Esophagus (tissue), 2 donors: ENCODE data around the gene C1QTNF8. TPM values are rescaled to one million over a fixed set of nuclear protein-coding genes. Genes with fewer than 3 reads are reported as not detected.

Source experiments
- H3K27ac ChIP-seq, 2 donors: one replicate each; pipeline ENCODE4 v1.5.1; 2013; ENCODE audit warnings: low read depth in 2 of 2, mild to moderate bottlenecking in 2 of 2, inconsistent platforms in 1 of 2, low read length in 1 of 2, moderate library complexity in 1 of 2
- H3K27me3 ChIP-seq, 2 donors: one replicate each; pipeline ENCODE4 v1.6.1; 2013; ENCODE audit warnings: low read length in 2 of 2, control low read depth in 1 of 2, mild to moderate bottlenecking in 1 of 2; ENCODE audit not compliant: insufficient read depth in 2 of 2, control insufficient read depth in 1 of 2
- H3K36me3 ChIP-seq, 2 donors: one replicate each; pipeline ENCODE4 v1.6.1; 2013; ENCODE audit warnings: low read length in 1 of 2; ENCODE audit not compliant: control insufficient read depth in 2 of 2, insufficient read depth in 2 of 2
- H3K4me1 ChIP-seq, 2 donors: one replicate each; pipeline ENCODE4 v1.6.1; 2013; ENCODE audit warnings: low read length in 1 of 2; ENCODE audit not compliant: control insufficient read depth in 2 of 2, insufficient read depth in 2 of 2
- H3K4me3 ChIP-seq, 2 donors: one replicate each; pipeline ENCODE4 v1.5.1; 2013; ENCODE audit warnings: low read length in 2 of 2, mild to moderate bottlenecking in 2 of 2, low read depth in 1 of 2, moderate library complexity in 1 of 2
- H3K9me3 ChIP-seq, 2 donors: one replicate each; pipeline ENCODE4 v1.6.1; 2013; ENCODE audit warnings: mild to moderate bottlenecking in 2 of 2, low read depth in 1 of 2, low read length in 1 of 2, moderate library complexity in 1 of 2; ENCODE audit not compliant: control insufficient read depth in 2 of 2, insufficient read depth in 1 of 2
- WGBS, 2 donors: extraction: QIAGEN DNeasy Blood & Tissue Kit; methylation state at CpG; one replicate each; pipeline ENCODE4 v1.1.7; 2013; 5-methylcytosine and 5-hydroxymethylcytosine counted together
- polyA plus RNA-seq, 2 donors: library from polyadenylated mRNA; stranded (reverse); fragments of 200-250 nt; gene quantifications; one replicate each; pipeline ENCODE4 v1.2.3, GENCODE V29; 2013
- donor health status: healthy with polysubstance abuse.
- donor health status: Bipolar disorder and iron deficiency.

The C1QTNF8 gene
- polyA plus RNA-seq, 2 donors: not detected

DNA sequence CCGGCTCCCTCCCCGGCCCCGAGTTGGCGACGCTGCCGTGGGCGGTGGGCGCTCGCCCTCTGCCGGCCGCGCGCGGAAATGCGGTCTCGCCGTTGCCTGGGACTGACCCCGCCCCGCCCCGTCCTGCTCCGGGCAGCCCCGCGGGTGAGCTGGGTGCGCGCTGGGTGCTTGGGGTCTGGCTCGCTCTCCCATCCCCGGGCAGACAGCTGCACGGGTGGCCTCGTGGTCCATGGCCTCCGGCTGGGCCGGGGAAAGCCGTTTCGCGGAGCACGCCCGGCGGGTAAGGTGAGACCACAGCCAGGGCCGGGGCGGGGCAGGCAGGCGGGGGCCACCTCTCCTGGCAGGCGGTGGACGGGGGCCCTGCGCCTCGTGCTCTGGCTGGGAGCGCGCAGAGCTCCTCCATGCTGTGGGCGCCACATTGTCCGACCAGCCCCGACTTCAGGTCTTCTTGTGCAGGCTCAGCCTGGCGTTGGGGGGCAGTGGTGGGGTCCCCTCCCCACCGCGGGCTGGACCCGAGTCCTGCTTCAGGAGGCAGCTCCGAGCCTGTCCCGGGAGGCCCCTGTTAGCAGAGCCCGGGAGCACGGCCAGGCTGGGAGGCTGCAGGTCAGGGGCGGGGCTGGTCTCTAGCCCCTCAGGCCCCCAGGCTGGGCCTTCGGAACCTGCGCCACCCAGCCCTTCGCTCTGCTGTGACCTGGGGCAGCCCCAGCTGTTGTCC lies 7.0 kb upstream of the C1QTNF8 start:
- peaks cover 2 to 4% of the 10 kb centered on the region in 2 donors for H3K4me1 ChIP-seq
- no peak overlapping the region for H3K27ac ChIP-seq
- 5 to 7% methylated on average over 51 to 61 of the region's 61 CpGs for WGBS, 2 donors
- no peaks in the 10 kb centered on the region for H3K36me3 ChIP-seq
- no peak overlapping the region for H3K4me3 ChIP-seq
- peaks cover 0 to 2% of the 10 kb centered on the region in 2 donors for H3K9me3 ChIP-seq
- peaks cover 0 to 6% of the 10 kb centered on the region in 2 donors for H3K27me3 ChIP-seq

DNA sequence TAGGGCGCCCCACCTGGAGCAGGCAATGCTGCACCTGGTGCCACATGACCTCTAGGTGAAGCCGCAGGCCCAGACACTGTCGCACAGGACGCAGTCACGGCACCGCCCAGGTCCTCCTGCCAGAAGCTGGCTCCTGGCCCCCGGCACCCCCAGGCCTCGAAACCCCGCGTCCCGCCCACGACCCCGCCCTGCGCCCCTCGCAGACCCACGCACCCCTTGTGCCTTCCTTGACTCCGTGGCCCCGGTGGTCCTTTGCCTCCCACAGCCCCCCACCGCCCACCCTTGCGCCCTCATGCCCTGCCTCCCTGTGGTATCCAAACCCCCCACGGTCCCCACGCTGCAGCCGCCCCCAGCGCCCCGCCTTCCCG lies 6.3 kb upstream of the C1QTNF8 start:
- WGBS, 2 donors: 41 to 42% methylated on average over 17 to 26 of the region's 26 CpGs
- no peaks in the 10 kb centered on the region for H3K36me3 ChIP-seq
- H3K4me3 ChIP-seq: no peak overlapping the region
- H3K4me1 ChIP-seq: peaks cover 2 to 4% of the 10 kb centered on the region in 2 donors
- no peak overlapping the region for H3K27ac ChIP-seq
- peaks cover 0 to 5% of the 10 kb centered on the region in 2 donors for H3K27me3 ChIP-seq
- no peaks in the 10 kb centered on the region for H3K9me3 ChIP-seq

DNA sequence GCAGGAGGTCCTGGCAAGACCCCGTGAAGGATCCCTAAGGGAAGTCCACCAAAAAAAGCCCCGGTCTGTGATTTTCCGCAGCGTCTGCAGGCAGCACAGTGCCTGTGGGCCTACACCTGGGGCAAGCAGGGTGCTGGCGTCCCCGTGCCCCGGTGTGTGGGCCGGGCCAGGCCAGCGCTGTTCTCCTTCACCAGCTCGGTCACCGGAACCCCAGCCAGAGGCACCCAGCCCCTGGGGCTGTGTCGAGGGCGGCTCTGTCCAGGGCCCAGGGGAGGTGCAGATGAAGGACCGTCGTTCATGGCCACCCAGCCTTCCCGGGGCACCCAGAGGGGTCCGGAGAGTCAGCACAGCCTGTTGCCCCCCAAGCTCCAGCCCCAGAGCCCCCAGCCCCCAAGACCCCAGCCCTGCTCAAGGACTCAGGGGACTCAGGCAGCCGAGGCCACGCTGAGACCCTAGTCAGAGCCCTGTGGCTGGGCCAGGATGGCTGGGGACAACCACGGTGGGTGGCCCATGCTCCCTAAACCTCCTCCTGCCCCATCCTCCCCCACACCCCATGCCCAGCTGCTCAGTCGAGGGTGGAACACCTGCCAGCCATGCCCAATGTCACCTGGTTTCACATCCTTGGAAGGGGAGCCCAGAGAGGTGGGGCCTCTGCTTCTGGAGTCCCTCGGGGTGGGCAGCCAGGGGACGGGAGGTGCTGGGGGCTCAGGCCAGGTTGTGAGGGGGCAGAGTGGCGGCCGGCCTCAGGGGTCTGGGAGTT lies 5.7 kb upstream of the C1QTNF8 start:
- H3K27me3 ChIP-seq: peaks cover 0 to 5% of the 10 kb centered on the region in 2 donors
- H3K9me3 ChIP-seq: peaks cover 0 to 4% of the 10 kb centered on the region in 2 donors
- peaks cover 2 to 4% of the 10 kb centered on the region in 2 donors for H3K4me1 ChIP-seq
- no peak overlapping the region for H3K4me3 ChIP-seq
- WGBS, 2 donors: 60 to 61% methylated on average over 25 of the region's 25 CpGs
- no peak overlapping the region for H3K27ac ChIP-seq
- H3K36me3 ChIP-seq: no peaks in the 10 kb centered on the region

DNA sequence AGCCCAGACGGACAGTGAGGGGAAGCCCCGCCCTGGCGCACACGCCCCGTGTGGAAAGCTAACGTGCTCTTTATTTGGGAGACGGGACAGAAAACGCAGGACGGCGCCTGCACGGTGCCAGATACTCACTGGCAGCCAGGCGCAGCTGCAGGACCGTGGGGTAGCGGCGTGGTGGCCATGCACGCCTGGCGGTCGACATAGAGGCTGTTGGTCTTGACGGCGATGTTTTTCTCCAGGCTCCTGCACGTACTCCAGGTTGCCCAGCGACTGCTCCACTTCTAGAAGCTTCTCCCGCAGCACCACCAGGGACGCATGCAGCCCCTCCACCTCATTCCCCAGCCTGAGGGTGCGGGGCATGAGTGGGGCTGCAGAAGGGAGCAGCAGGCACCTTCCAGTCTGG lies 5.1 kb upstream of the C1QTNF8 start:
- H3K36me3 ChIP-seq: no peaks in the 10 kb centered on the region
- peaks cover 0 to 5% of the 10 kb centered on the region in 2 donors for H3K9me3 ChIP-seq
- peaks cover 0 to 5% of the 10 kb centered on the region in 2 donors for H3K27me3 ChIP-seq
- 49 to 54% methylated on average over 25 of the region's 25 CpGs for WGBS, 2 donors
- H3K4me3 ChIP-seq: no peak overlapping the region
- H3K27ac ChIP-seq: no peak overlapping the region
- H3K4me1 ChIP-seq: peaks cover 2 to 4% of the 10 kb centered on the region in 2 donors

DNA sequence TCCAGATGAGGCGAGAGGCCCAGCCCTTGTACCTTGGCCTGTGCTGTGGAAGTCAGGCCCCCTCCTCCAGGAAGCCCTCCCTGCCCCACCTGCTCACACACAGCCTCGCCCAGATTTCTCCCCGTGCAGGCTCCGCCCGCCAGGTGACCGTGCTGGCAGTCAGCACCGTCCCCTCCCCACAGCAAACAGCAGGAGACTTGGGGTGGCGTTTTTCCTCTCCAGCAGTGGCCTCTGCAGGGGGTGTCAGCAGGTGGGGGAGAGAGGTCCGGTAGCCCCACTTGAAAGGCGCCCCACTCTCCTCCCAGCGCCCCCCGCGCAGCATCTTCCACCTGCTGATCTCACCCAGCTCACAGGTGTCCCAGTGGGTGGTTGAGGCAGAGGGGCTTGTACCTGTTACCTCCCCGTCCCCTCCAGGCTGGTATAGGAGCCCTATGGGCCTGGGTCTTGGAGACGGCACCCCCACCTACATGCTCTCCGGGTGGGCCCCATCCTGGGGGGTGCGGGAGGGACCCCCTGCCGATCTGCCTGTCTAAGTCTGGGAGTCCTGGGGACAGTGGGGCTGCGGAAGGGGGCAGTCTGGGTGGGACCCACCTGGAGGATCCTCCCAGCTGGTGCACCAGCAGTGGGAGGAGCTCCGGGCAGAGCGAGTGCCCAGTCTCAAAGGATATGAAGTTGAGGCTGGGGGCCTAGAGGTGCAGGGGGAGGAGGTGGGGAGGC lies 4.2 kb upstream of the C1QTNF8 start:
- H3K9me3 ChIP-seq: peaks cover 0 to 5% of the 10 kb centered on the region in 2 donors
- no peak overlapping the region for H3K27ac ChIP-seq
- H3K27me3 ChIP-seq: peaks cover 0 to 5% of the 10 kb centered on the region in 2 donors
- WGBS, 2 donors: 47 to 50% methylated on average over 18 to 21 of the region's 21 CpGs
- H3K36me3 ChIP-seq: no peaks in the 10 kb centered on the region
- no peak overlapping the region for H3K4me3 ChIP-seq
- H3K4me1 ChIP-seq: peaks cover 2 to 4% of the 10 kb centered on the region in 2 donors

GRCh38 chr16:1099189-1100083 lies 3.4 kb upstream of the C1QTNF8 start:
- H3K27ac ChIP-seq: no peak overlapping the region
- H3K27me3 ChIP-seq: peaks cover 0 to 5% of the 10 kb centered on the region in 2 donors
- WGBS, 2 donors: 49 to 51% methylated on average over 33 to 35 of the region's 35 CpGs

GRCh38 chr16:1098266-1098991 lies 2.4 kb upstream of the C1QTNF8 start:
- Histone ChIP-seq H3K27ac (no peak overlapping the region), H3K4me1 (peaks cover 2 to 7% of the 10 kb centered on the region in 2 donors), H3K36me3 (no peaks in the 10 kb centered on the region), H3K4me3 (no peak overlapping the region), H3K9me3 (peaks cover 0 to 5% of the 10 kb centered on the region in 2 donors), H3K27me3 (peaks cover 0 to 4% of the 10 kb centered on the region in 2 donors)
- WGBS, 2 donors: 41 to 53% methylated on average over 29 to 34 of the region's 34 CpGs

More at GRCh38 chr16:1099189-1100083, 3.4 kb upstream of the C1QTNF8 start:
- Histone ChIP-seq H3K36me3 (no peaks in the 10 kb centered on the region), H3K4me3 (no peak overlapping the region), H3K4me1 (peaks cover 2 to 4% of the 10 kb centered on the region in 2 donors), H3K9me3 (peaks cover 0 to 5% of the 10 kb centered on the region in 2 donors)

DNA sequence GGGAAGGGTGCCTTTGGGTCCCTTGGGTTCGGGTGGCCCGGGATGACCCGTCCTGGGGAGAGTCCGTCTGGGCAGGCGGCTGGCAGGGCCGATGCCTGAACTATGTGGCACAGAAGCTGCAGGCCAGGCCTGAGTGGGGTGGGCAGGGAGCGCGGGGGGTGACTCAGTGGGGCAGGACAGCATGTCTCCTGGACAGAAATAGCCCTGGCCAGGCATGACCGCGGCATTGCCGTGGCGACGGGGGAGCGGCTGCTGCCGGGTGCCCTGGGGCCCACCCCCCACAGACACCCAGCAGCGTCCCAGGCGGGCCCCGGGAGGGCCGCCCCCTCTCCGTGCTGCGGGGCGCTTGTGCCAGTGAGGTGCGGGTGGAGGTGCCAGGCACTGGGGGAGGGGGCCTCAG lies 1.8 kb upstream of the C1QTNF8 start:
- WGBS, 2 donors: 61 to 69% methylated on average over 19 to 23 of the region's 23 CpGs
- Histone ChIP-seq H3K36me3 (no peaks in the 10 kb centered on the region), H3K9me3 (peaks cover 0 to 5% of the 10 kb centered on the region in 2 donors), H3K4me1 (peaks cover 0 to 3% of the 10 kb centered on the region in 2 donors), H3K4me3 (no peak overlapping the region), H3K27me3 (no peaks in the 10 kb centered on the region), H3K27ac (no peak overlapping the region)
